Measurements from ENCODE around the gene KNCN.

- no peak for TF ChIP-seq CTCF (IDR thresholded peaks at IDR 0.05; ENCODE audit: poor library complexity, severe bottlenecking)
- no peak for TF ChIP-seq POLR2AphosphoS5 (IDR thresholded peaks at IDR 0.05)
- no peak for TF ChIP-seq REST (IDR thresholded peaks at IDR 0.05; ENCODE audit: borderline replicate concordance)
- no peak for TF ChIP-seq EZH2 (IDR thresholded peaks at IDR 0.05; ENCODE audit: borderline replicate concordance, insufficient read depth, low read length, poor library complexity, severe bottlenecking)
- no peak for TF ChIP-seq RAD21 (conservative IDR thresholded peaks at IDR 0.05)
- TF ChIP-seq MXI1 (conservative IDR thresholded peaks at IDR 0.05; ENCODE audit: poor library complexity, severe bottlenecking), result no peak
- TF ChIP-seq EP300 (conservative IDR thresholded peaks at IDR 0.05; ENCODE audit: poor library complexity, severe bottlenecking), result no peak
Measured at GRCh38 chr1:46528297-46528955, 23.0 kb downstream of the KNCN start.
